HG02970 (cell line): ENCODE results near the gene FTO.

ENCODE experiments used
- ATAC-seq: cut with Tn5 transposase; IDR thresholded peaks from one replicate; pipeline ENCODE4 v1.9.1; 2021; ENCODE audit warnings: mild to moderate bottlenecking, moderate library complexity, moderate number of reproducible peaks; ENCODE audit not compliant: unreplicated experiment, low FRiP score

FTO gene

GRCh38 chr16:54129810-54130209, 425.9 kb downstream of the FTO start:
- no peak for ATAC-seq

DNA sequence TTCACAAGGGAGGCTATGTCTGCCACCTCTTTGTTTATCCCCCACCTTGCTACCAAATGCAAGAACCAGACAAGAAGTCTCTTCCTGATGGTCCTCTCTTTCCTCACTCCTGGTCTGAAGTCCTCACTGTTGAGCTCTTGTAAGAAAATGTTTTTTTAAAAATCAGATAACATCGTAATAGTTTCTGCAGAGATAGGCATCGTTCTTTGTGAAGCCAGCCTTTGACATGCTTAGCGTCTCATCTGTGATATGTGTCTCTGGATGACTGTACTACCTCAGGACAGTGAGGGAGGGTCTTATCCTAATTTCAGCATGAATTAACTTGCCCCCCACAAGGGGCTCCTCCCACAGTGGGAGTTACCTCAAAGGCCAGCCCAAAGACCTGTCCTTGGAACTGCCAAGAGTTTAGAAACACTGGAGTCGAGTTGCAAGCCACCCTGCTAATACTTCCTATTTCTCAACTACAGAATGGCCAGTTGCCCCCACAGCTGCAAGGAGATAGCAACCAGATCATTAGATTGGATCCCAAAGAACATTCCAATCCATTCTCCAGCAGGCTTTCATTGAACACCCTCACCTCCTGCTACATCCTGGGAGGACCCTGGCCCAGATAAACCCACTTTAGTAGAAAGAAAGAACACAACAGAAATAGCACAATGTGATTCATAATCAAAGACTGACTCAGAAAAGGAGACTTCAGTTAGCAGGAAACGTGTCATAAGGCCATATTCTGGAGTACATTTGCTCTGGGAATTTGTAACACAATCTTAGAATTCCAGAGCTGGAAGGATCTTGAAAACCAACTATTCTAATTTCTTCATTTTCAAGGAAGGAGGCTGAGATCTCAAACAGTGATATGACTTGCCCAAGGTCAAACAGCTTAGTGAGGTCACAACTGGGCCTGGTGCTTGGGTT, 431.7 kb downstream of the FTO start:
- no peak for ATAC-seq

DNA sequence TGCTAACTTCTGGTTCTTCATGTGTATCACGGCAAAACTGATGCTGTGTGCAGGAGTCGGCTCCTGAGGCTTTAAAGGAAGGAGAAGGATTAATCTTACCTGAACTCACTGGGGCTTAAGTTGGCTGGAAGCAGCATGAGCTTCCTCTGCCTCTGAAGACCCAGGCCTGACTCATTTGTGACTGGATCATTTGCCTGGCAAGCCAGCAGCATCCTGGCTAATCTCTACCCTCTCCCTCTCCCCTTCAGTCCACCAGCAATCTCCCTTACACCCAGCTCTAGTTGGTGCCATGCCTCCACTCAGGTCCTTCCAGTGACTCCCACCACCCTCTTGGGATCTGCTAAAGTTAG, 432.3 kb downstream of the FTO start:
- no peak for ATAC-seq

DNA sequence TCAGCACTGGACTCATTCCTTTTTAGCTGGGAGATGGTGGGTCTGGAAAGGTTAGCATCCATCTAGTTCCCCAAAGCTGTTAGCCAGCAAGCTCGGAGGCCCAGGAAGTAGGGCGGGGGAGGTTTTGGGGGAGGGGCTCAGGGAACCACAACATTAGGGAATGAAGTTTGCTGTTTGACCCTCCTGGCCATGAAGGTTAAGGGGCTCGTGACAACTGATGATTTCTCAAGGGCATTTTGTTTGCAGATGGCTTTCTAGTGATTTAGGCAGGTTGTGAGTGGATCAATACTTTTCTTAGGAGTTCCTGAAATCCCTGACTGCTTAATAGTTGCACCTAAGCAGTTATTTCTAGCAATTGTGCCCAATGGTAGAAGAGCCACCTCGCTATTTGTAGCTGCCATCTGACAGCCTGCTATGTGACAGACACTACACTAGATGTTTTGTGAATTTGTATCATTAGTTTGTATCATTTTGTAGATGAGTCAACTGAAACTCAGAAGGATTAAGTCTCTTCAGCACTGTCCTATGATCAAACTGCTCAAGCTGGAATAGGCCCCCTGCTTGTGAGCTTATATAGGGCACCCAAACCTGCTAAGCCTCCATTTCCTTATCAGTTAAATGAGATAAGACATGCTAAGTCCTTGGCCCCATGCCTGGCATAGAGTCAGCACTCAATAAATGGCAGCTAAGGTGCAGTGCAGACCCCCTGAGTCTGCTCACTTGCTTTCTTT, 436.3 kb downstream of the FTO start:
- no peak for ATAC-seq

DNA sequence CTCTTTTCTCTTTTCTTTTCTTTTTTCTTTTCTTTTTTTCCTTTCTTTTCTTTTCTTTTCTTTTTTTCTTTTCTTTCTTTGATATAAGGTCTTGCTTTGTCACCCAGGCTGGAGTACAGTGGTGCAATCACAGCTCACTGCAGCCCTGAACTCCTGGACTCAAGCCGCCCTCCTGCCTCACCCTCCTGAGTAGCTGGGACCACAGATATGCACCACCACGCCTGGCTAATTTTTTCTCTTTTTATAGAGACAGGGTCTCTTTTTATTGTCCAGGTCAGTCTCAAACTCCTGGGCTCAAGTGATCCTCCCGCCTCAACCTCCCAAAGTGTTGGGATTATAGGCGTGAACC, 436.8 kb downstream of the FTO start:
- no peak for ATAC-seq

DNA sequence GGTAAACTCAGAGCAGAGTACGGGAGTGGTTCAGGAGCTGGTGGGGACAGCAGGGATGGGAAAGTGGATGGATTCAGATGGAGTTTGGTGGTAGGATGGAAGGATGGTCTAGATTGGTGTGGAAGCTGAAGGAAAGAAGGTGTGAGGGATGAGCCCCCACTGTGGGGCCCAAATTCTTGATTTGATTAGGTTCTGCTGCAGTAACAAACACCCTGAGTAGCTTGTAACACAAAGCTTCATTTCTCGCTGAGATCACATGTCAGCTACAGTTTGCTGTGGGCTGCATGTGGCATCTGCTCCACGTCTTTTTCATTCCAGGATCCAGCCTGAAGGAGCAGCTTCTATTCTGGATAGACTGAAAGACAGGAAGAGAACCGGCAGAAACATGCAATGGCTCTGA, 438.8 kb downstream of the FTO start:
- ATAC-seq = no peak

- ATAC-seq = no peak
Measured at GRCh38 chr16:54143410-54143809, 439.5 kb downstream of the FTO start.

GRCh38 chr16:54143934-54144571, 440.1 kb downstream of the FTO start:
- no peak for ATAC-seq

DNA sequence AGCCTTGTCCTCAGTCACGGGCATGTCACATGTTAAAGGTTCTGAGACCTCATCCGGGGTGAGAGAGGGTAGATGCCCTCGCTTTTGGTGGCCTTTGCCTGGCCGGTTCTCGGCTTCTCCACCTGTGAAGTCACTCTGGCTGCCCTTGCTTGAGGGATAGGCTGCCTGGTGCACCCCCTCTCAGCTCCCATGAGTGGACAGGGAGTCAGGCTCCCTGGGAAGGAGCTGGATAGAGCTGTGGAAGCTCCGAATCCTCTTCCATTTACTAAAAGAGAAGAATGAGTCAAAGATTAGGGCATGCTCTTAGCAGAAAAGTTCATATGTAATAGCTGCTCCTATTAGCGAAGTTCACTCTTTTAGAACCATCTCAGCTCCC, 440.6 kb downstream of the FTO start:
- ATAC-seq = no peak

GRCh38 chr16:54145881-54146280, 441.9 kb downstream of the FTO start:
- ATAC-seq = no peak

- no peak for ATAC-seq
Measured at GRCh38 chr16:54148974-54149373, 445.0 kb downstream of the FTO start.

DNA sequence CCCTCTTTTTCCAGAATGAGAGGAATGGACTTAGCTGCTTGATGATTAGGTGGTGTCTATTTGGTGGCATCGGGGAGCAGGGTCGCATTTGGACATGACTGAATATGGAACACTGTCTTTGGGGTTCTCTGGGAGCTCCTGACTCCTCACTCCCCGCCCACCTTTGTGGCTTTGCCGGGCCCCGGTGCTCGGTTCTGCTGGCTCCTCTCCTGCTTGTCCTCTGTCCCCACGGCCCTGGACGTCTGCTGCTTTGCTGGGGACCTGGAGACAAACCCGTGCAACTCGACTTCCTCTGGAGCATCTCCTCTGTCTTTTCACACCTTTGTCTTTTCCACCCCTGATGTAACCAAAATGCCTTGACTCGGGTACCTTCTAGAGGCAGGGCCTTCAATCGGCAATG, 446.9 kb downstream of the FTO start:
- no peak for ATAC-seq

GRCh38 chr16:54152362-54153239, 448.6 kb downstream of the FTO start:
- ATAC-seq = no peak

DNA sequence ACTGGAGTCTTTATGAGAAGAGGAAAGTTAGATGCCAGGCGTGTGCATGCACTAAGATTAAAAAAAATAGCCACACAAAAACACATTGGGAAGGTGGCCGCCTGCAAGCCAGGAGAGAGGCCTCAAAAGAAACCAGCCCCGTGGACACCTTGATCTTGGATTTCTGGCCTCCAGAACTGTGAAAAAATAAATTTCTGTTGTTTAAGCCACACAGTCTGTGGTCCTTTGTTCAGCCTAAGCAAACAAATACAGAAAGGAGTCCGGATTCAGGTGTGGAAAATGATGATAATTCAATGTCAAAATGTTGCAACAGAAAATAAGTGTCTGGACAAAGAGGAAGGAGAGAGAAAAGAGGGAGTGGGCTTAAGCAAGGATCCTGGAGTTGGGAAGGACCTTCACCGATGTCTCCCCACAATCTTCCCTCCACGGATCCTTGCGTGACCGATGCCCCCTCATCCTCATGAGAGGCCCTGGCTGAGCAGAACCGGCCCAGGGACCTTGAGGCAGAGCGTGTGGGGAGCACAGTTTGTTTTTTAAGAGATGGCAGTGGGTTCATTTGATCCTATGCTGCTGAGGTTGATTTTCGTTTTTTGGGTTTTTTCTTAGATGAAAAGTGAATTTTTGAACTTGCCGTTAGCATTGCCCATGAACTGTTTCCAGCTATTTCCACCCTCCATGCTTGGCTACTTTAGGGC, 449.4 kb downstream of the FTO start:
- no peak for ATAC-seq

DNA sequence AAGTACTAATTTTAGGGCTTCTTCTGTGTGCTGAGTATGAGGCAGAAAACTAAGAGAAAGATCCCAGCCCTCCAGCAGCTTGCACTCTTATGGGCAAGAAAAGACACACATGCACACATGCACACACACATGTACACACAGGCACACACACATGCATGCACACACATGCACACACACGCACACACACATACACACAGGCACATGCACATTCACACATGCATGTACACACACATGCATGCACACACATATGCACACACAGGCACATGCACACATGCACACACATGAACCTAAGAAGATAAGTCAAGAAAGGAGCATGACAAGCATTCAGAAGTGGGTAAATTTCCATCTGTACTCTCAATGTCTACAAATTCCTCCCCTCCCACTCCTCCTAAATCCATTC, 452.4 kb downstream of the FTO start:
- no peak for ATAC-seq

DNA sequence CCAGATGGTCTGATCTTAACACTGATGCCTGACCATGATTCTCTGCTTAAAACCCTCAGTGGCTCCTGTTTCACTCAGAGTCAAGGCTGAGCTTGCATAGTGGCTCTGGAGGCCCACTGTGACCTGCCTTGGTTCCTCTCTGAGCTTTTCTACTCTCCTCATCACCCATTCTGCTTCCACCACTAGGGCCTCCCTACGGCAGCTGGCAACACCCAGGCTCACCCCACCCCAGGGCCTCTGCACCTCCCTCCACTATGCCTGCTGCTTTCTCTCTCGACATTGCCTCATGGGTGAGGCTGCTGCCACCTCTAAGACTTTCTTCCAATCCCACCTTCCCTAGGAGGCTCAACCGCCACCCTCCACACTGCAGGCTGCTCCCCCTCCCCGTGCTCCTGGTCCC, 455.0 kb downstream of the FTO start:
- ATAC-seq = no peak

GRCh38 chr16:54159490-54160080, 455.6 kb downstream of the FTO start:
- no peak for ATAC-seq

DNA sequence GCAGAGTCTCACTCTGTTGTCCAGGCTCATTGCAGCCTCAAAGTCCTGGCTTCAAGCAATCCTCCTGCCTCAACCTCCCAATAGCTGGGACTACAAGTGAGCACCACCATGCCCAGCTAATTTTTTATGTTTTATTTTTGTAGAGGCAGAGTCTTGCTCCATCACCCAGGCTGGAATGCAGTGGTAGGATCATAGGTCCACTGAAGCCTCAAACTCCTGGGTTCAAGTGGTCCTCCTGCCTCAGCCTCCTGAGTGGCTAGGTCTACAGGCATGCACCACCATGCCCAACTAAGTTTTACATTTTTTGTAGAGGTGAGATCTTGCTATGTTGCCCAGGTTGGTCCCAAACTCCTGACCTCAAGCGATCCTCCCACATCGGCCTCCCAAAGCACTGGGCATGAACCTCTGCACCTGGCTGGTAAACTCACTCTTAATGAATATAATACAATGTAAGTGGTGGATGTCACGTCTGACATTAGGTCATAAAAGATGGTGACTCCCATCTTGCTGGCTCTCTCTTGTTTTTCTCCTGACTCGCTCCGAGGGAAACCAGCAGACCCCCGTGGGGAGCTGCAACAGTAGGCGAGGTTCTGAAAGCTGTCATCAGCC, 456.4 kb downstream of the FTO start:
- no peak for ATAC-seq
